ENCODE data around the gene CLN6.
"Not testable (repeated sequence)": the region's sequence is repeated elsewhere in the genome, so short reads cannot be mapped to it uniquely, and the experiment has no call there.

Gene CLN6

GRCh38 chr15:68256675-68257450 lies 27.3 kb upstream of the CLN6 start:
- peak; percentile 79 for DNase-seq

- DNase-seq, result peak; percentile 82
These were observed 23.5 kb upstream of the CLN6 start for GRCh38 chr15:68252925-68253534.

GRCh38 chr15:68249058-68249713 lies 19.7 kb upstream of the CLN6 start:
- no peak for DNase-seq

GRCh38 chr15:68244235-68244634 lies 14.7 kb upstream of the CLN6 start:
- no peak for DNase-seq

GRCh38 chr15:68241088-68241935 lies 11.8 kb upstream of the CLN6 start:
- peak; percentile 11 for DNase-seq

GRCh38 chr15:68239025-68239424 lies 9.5 kb upstream of the CLN6 start:
- DNase-seq, result no peak

- DNase-seq, result no peak
These were observed 5.5 kb upstream of the CLN6 start for GRCh38 chr15:68235022-68235421.

GRCh38 chr15:68234520-68234919 lies 5.0 kb upstream of the CLN6 start:
- DNase-seq, result not testable (repeated sequence)

GRCh38 chr15:68234060-68234459 lies 4.5 kb upstream of the CLN6 start:
- no peak for DNase-seq

GRCh38 chr15:68232937-68233336 lies 3.4 kb upstream of the CLN6 start:
- no peak for DNase-seq

GRCh38 chr15:68232449-68232848 lies 2.9 kb upstream of the CLN6 start:
- no peak for DNase-seq

- DNase-seq, result no peak
These were observed 1.7 kb upstream of the CLN6 start for GRCh38 chr15:68231102-68231818.

GRCh38 chr15:68230157-68231100 lies 901 bp upstream of the CLN6 start:
- DNase-seq, result no peak

- DNase-seq, result no peak
These were observed 550 bp downstream of the CLN6 start for GRCh38 chr15:68228971-68229385.

- peak; percentile 23 for DNase-seq
These were observed 1.2 kb downstream of the CLN6 start for GRCh38 chr15:68228143-68228970.

- no peak for DNase-seq
These were observed 1.8 kb downstream of the CLN6 start for GRCh38 chr15:68227643-68228142.

- not testable (repeated sequence) for DNase-seq
These were observed 4.1 kb downstream of the CLN6 start for GRCh38 chr15:68225442-68225841.

GRCh38 chr15:68224546-68225250 lies 4.8 kb downstream of the CLN6 start:
- no peak for DNase-seq

GRCh38 chr15:68224108-68224507 lies 5.4 kb downstream of the CLN6 start:
- DNase-seq, result no peak

All from fibroblast of skin of back (primary cell).